Body of pancreas (tissue), 4 donors: ENCODE results near the gene PRR20E.
"Not testable (repeated sequence)": the region's sequence is repeated elsewhere in the genome, so short reads cannot be mapped to it uniquely, and the experiment has no call there.

ENCODE experiments used
- POLR2A ChIP-seq, 3 donors: fragments of 450-650 bp; IDR thresholded peaks; one replicate each; pipeline ENCODE4 v1.6.1; 2016; ENCODE audit warnings: antibody characterized with exemption in 3 of 3, mild to moderate bottlenecking in 2 of 3
- TF ChIP-seq, protein P1 (sequence below), 7 experiments: fragments of 450-650 bp in 4 of 7; fragments of 200-600 bp in 3 of 7; sonication (generic) in 3 of 7; IDR thresholded peaks; one replicate each; pipeline ENCODE4 v1.5.1; 2016 to 2019; ENCODE audit warnings: antibody characterized with exemption in 7 of 7

DNA sequence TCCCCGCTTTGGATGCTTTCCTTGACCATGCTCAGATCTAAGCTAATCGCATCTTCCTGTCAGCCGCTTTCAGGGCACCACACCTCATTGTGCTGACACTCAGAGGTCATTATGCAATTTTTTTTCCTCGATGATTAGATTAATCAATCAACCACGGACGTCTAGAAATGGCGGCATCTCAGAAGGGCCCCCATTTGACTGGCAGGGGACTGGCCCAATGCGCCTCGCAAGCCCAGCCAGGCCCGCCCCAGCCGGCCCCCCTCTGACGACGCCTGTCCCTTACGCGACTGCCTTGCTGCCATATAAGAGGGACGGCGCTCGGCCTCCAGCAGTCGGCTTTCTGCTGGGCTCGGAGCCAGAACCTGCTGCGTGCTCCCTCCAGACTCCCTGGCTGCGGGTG is at the start of gene PRR20E:
- TF ChIP-seq, protein P1, sequence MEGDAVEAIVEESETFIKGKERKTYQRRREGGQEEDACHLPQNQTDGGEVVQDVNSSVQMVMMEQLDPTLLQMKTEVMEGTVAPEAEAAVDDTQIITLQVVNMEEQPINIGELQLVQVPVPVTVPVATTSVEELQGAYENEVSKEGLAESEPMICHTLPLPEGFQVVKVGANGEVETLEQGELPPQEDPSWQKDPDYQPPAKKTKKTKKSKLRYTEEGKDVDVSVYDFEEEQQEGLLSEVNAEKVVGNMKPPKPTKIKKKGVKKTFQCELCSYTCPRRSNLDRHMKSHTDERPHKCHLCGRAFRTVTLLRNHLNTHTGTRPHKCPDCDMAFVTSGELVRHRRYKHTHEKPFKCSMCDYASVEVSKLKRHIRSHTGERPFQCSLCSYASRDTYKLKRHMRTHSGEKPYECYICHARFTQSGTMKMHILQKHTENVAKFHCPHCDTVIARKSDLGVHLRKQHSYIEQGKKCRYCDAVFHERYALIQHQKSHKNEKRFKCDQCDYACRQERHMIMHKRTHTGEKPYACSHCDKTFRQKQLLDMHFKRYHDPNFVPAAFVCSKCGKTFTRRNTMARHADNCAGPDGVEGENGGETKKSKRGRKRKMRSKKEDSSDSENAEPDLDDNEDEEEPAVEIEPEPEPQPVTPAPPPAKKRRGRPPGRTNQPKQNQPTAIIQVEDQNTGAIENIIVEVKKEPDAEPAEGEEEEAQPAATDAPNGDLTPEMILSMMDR (IDR thresholded peaks at IDR 0.05), result not testable (repeated sequence)
- not testable (repeated sequence) for TF ChIP-seq POLR2A (IDR thresholded peaks at IDR 0.05)
